CD4-positive, alpha-beta T cell treated with Interleukin-15 for 1 hour (primary cell): Measurements from ENCODE around the gene TMEM63B.
"Not testable (repeated sequence)": the region's sequence is repeated elsewhere in the genome, so short reads cannot be mapped to it uniquely, and the experiment has no call there.

ENCODE experiments used
- DNase-seq: peaks from one replicate; pipeline ENCODE4 v3.0.0-alpha.2; 2020

Gene TMEM63B

GRCh38 chr6:44172731-44173500 lies 45.6 kb downstream of the TMEM63B start:
- DNase-seq = peak; percentile 74

GRCh38 chr6:44176130-44176761 lies 48.9 kb downstream of the TMEM63B start:
- no peak for DNase-seq

- DNase-seq = peak; percentile 61
These were observed 49.6 kb downstream of the TMEM63B start for GRCh38 chr6:44176762-44177509.

- DNase-seq = no peak
These were observed 50.5 kb downstream of the TMEM63B start for GRCh38 chr6:44177691-44178423.

- DNase-seq = no peak
These were observed 51.2 kb downstream of the TMEM63B start for GRCh38 chr6:44178424-44179071.

- DNase-seq = no peak
These were observed 51.8 kb downstream of the TMEM63B start for GRCh38 chr6:44179072-44179536.

- no peak for DNase-seq
These were observed 52.3 kb downstream of the TMEM63B start for GRCh38 chr6:44179648-44180047.

GRCh38 chr6:44180406-44180805 lies 53.1 kb downstream of the TMEM63B start:
- no peak for DNase-seq

- DNase-seq = no peak
These were observed 53.5 kb downstream of the TMEM63B start for GRCh38 chr6:44180886-44181285.

- not testable (repeated sequence) for DNase-seq
These were observed 54.4 kb downstream of the TMEM63B start for GRCh38 chr6:44181784-44182183.

GRCh38 chr6:44182911-44183390 lies 55.6 kb downstream of the TMEM63B start:
- no peak for DNase-seq

GRCh38 chr6:44183783-44184182 lies 56.4 kb downstream of the TMEM63B start:
- no peak for DNase-seq

GRCh38 chr6:44185356-44185755 lies 58.0 kb downstream of the TMEM63B start:
- DNase-seq = not testable (repeated sequence)

- DNase-seq = no peak
These were observed 58.7 kb downstream of the TMEM63B start for GRCh38 chr6:44185953-44186634.

- DNase-seq = no peak
These were observed 59.3 kb downstream of the TMEM63B start for GRCh38 chr6:44186635-44187025.

- DNase-seq = no peak
These were observed 61.5 kb downstream of the TMEM63B start for GRCh38 chr6:44188819-44189218.

- DNase-seq = no peak
These were observed 61.9 kb downstream of the TMEM63B start for GRCh38 chr6:44189257-44189656.

- DNase-seq = no peak
These were observed 63.4 kb downstream of the TMEM63B start for GRCh38 chr6:44190715-44191114.

- DNase-seq = no peak
These were observed 65.2 kb downstream of the TMEM63B start for GRCh38 chr6:44192428-44193041.

- no peak for DNase-seq
These were observed 66.1 kb downstream of the TMEM63B start for GRCh38 chr6:44193307-44193910.

- no peak for DNase-seq
These were observed 67.0 kb downstream of the TMEM63B start for GRCh38 chr6:44194326-44194725.
